Stimulated activated CD8-positive, alpha-beta memory T cell treated with anti-CD3 and anti-CD28 coated beads, Interleukin-15, amount 100 ng/mL, for 1 hour (primary cell): ENCODE results near the gene UNKL.
"Not testable (repeated sequence)": the region's sequence is repeated elsewhere in the genome, so short reads cannot be mapped to it uniquely, and the experiment has no call there.

Experiments used
- DNase-seq: peaks from one replicate; pipeline ENCODE4 v3.0.0-alpha.2; 2020; ENCODE audit warnings: low read depth

The UNKL gene

GRCh38 chr16:1338855-1339675 is 75.4 kb downstream of the UNKL start:
- no peak for DNase-seq

DNA sequence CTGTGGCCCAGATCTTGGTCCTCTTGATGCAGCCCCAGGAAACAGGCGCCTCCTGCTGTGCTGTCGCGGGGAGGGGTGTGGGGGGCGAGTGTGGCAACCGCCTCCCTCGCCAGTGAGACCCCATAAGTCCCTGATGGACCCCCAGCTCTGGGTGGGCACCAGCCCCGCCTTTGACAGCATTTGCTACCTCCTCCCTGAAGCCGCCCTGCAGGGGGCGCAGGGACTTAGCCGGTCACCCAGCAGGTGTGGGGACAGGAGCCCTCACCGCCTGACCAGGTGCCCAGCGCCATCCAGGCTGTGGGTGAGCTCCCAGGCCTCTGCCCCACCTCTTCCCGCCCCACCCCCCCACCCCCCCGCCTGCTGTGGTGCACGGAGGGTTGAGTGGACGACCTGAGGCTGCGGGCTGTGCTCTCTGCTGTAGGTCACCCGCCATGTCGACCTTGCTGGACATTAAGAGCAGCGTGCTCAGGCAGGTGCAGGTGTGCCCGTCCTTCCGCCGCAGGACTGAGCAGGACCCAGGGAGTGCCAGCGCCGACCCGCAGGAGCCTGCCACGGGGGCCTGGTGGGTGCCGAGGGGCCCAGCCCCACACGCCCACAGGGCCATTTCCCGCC is 76.3 kb downstream of the UNKL start:
- DNase-seq: no peak

GRCh38 chr16:1337486-1337885 is 77.0 kb downstream of the UNKL start:
- no peak for DNase-seq

- DNase-seq: no peak
These were observed 77.9 kb downstream of the UNKL start for GRCh38 chr16:1336619-1337018.

GRCh38 chr16:1335996-1336395 is 78.5 kb downstream of the UNKL start:
- no peak for DNase-seq

GRCh38 chr16:1335211-1335971 is 79.1 kb downstream of the UNKL start:
- DNase-seq: no peak

- DNase-seq: no peak
These were observed 79.8 kb downstream of the UNKL start for GRCh38 chr16:1334739-1335138.

GRCh38 chr16:1333854-1334700 is 80.4 kb downstream of the UNKL start:
- DNase-seq: no peak

- DNase-seq: no peak
These were observed 81.2 kb downstream of the UNKL start, which contains the start of gene BAIAP3 for GRCh38 chr16:1333149-1333812. Gene BAIAP3, plus strand, starts transcription at chr16:1333645. Its CDS starts 4,905 bp downstream, at chr16:1338550.

DNA sequence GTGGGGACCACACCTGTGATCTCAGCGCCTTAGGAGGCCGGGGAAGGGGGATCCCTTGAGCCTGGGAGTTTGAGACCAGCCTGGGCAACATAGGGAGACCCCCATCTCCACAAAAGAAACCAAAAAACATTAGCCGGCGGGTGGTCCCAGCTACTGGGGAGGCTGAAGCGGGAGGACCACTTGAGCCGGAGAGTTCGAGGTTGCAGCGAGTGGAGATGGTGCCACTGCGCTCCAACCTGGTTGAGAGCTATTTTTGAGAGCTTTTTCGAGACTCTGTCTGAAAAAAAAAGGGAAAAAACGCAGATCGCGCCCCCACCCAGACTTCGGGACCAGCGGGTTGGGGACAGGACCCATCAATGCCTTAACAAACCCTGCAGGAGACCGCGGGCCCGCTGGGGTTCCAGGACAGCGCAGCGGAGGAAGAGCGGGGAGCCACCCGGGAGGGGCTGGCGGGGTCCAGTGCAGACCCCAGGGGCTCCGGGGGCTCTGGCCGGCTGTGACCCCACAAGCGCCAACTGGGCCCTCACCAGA is 81.8 kb downstream of the UNKL start:
- no peak for DNase-seq

GRCh38 chr16:1331712-1332617 is 82.5 kb downstream of the UNKL start:
- DNase-seq: no peak

DNA sequence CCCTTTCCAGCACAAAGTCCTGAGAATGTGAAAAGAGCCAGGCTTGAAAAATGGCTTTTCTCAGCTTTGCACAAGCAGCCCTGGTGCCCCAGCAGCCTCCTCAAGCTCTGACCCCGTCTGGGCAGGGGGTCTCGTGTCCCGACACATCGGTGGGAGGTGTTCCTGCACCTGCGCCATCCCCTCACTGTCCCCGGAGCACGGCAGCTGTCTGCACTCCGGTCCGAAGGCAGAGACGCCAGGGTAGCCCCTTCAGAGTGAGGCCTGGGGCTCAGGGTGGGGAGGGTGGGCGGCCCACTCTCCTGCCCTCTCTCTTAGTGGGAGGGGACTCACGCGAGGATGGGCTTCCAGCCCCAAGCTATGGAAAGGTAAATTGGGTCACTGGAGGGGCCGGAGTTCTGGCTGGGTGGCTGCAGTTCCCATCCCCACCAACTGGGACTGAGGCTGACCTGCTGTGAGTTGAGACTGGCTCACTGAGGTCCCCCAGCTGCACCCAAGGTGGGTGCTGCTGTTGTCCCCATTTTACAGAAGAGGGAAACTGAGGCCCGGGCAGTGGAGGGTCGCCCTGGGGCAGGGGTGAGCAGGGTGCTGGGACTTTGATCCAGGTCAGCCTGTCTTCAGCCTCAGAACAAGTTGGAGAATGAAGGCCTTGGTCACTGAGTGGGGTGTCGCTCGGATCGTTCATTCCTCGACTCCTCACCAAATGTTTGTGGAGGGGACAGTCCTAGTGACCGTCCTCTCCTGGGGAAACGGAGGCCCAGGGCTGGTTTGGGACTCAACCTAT is 83.4 kb downstream of the UNKL start:
- no peak for DNase-seq

- no peak for DNase-seq
These were observed 84.1 kb downstream of the UNKL start for GRCh38 chr16:1330260-1330914.

GRCh38 chr16:1328961-1329360 is 85.5 kb downstream of the UNKL start:
- not testable (repeated sequence) for DNase-seq

DNA sequence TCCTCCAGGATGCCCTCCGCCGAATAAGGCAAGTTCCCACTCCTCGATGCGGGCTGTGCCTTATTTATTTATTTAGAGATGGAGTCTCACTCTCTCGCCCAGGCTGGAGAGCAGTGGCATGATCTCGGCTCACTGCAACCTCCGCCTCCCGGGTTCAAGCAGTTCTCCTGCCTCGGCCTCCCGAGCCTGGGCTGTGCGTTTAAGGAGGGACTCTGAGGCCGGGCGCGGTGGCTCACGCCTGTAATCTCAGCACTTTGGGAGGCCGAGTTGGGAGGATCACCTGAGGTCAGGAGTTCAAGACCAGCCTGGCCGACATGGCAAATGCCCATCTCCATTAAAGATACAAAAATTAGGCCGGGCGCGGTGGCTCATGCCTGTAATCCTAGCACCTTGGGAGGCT is 86.4 kb downstream of the UNKL start:
- DNase-seq: not testable (repeated sequence)

DNA sequence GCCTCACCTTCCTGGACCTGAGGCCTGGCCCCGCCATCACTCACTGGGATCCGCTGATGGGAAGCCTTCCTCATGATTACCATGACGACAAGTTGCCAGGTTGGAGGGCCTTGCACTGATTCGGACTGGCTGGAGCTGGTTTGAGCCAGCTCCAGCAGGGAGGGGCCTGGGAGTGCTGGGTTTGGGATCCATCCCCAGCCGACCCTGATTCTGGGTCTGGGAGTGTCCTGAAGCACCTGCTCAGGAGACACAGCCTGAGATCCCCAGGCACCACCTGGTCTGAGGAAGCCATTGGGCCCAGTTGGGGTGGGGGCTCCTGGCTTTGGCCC is 86.9 kb downstream of the UNKL start:
- no peak for DNase-seq

GRCh38 chr16:1326946-1327618 is 87.4 kb downstream of the UNKL start:
- DNase-seq: no peak

DNA sequence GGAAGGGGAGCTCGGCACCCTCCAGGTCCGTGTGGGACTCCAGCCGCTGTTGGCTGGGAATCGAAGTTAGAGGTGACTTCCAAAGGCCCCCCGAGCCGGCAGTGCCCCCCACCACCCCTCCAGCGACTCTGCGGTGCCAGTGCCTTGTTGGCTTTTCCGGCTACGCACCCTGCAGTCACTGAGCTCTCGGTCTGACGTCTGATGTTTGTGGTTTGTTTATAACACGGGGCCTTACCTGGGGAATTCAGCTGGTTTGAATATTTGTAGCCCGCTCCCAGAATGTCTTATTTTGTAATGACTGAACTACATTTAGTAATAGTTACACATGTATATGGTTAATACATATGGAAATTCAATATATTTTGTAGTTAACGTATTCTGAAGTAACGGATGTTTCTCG is 88.1 kb downstream of the UNKL start:
- DNase-seq: no peak
